Suprapubic skin (tissue), 3 donors: ENCODE measurements around the gene PVR.
"Not testable (repeated sequence)": the region's sequence is repeated elsewhere in the genome, so short reads cannot be mapped to it uniquely, and the experiment has no call there.

ENCODE experiments used
- CTCF ChIP-seq, 2 donors: fragments of 200-600 bp in 1 of 2; fragments of 450-650 bp in 1 of 2; sonication (generic) in 1 of 2; IDR thresholded peaks; one replicate each; pipeline ENCODE4 v1.5.1; 2016 to 2019; ENCODE audit warnings: antibody characterized with exemption in 2 of 2, mild to moderate bottlenecking in 1 of 2, moderate library complexity in 1 of 2
- POLR2AphosphoS5 ChIP-seq, 3 donors: sonication (generic); formaldehyde crosslinking; IDR thresholded peaks; one replicate each; pipeline ENCODE4 v1.6.1; 2017; ENCODE audit warnings: antibody characterized with exemption in 3 of 3

GRCh38 chr19:44610497-44610896 lies 33.2 kb upstream of the PVR start:
- TF ChIP-seq POLR2AphosphoS5, CTCF (IDR thresholded peaks at IDR 0.05): not testable (repeated sequence)
